ENCODE results near the gene VPS13A. TPM values are rescaled to one million over a fixed set of nuclear protein-coding genes. Genes with fewer than 3 reads are reported as not detected.

VPS13A gene
- total RNA-seq, 1 experiment from 2014 or later, result 52.8 TPM

DNA sequence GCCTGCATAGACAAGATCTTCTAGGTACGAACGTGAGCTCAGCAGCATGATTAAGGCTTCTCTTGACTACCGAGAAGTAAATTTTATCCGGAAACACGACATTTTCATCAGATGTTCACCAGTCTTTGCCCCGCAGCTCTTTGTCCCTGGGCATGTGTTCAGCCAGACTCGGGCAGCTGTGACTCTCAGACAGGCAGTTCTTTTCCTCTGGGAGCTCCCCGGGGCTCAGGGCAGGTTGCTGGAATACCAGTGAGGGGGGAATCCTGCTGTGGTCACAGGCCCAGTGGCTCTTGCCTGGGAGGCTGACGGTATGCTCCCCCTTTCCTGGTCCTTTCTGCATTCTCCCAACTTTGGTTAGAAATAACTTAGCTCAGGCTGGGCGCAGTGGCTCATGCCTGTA is 284.7 kb downstream of the VPS13A start:
- no peak overlapping the region for H3K27ac ChIP-seq (ENCODE audit: low read depth, low read length)
- H3K4me3 ChIP-seq (replicated peaks in 1 of 2; ENCODE audit: low read depth in 1 of 2, low read length in 2 of 2), result no peak overlapping the region
- no peak overlapping the region for H2AFZ ChIP-seq (ENCODE audit: low read depth, low read length, poor library complexity, severe bottlenecking)
- no peak overlapping the region for H3K9ac ChIP-seq (ENCODE audit: low read length)
- ATAC-seq, result no peak
- intact Hi-C loops (cut with micrococcal nuclease), result no loop called here
- H3K27me3 ChIP-seq (ENCODE audit: insufficient read depth, low read length), result no peaks in the 10 kb centered on the region
- H3K36me3 ChIP-seq (ENCODE audit: control insufficient read depth in 1 of 2, insufficient read depth in 2 of 2, low read length in 2 of 2), result no peaks in the 10 kb centered on the region
- H3K4me1 ChIP-seq (ENCODE audit: control insufficient read depth in 1 of 2, insufficient read depth in 2 of 2, low read length in 2 of 2), result peaks cover 0 to 3% of the 10 kb centered on the region in 2 experiments; a peak in 2 of 4 replicates
- no peak overlapping the region for H3K4me2 ChIP-seq (ENCODE audit: low read length)
- POLR2A ChIA-PET, result no interaction called here
- no peaks in the 10 kb centered on the region for H3K9me3 ChIP-seq (ENCODE audit: control insufficient read depth in 1 of 2, insufficient read depth in 1 of 2, low read depth in 1 of 2, low read length in 2 of 2)
- no peak for DNase-seq (ENCODE audit: low read depth, low spot score)
- H3K9me2 ChIP-seq (ENCODE audit: insufficient read depth), result no peaks in the 10 kb centered on the region
- no TSS peak for BruUV-seq (replicated peaks)
- no peaks in the 10 kb centered on the region for H4K20me1 ChIP-seq (ENCODE audit: insufficient read depth)
- RAD21 ChIA-PET (ENCODE audit: low non-redundant PET in 1 of 2, low total read pairs in 2 of 2, uncharacterized antibody in 2 of 2, unreplicated experiment in 2 of 2), result no interaction called here
- CTCF ChIA-PET, result no interaction called here
- TF ChIP-seq, protein P1, sequence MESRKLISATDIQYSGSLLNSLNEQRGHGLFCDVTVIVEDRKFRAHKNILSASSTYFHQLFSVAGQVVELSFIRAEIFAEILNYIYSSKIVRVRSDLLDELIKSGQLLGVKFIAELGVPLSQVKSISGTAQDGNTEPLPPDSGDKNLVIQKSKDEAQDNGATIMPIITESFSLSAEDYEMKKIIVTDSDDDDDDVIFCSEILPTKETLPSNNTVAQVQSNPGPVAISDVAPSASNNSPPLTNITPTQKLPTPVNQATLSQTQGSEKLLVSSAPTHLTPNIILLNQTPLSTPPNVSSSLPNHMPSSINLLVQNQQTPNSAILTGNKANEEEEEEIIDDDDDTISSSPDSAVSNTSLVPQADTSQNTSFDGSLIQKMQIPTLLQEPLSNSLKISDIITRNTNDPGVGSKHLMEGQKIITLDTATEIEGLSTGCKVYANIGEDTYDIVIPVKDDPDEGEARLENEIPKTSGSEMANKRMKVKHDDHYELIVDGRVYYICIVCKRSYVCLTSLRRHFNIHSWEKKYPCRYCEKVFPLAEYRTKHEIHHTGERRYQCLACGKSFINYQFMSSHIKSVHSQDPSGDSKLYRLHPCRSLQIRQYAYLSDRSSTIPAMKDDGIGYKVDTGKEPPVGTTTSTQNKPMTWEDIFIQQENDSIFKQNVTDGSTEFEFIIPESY (IDR thresholded peaks at IDR 0.05; ENCODE audit: extremely low read depth, insufficient replicate concordance, low read length), result no peak
- no peak for TF ChIP-seq ELF1 (IDR thresholded peaks at IDR 0.05; ENCODE audit: borderline replicate concordance, low read depth)
- TF ChIP-seq, protein P2, sequence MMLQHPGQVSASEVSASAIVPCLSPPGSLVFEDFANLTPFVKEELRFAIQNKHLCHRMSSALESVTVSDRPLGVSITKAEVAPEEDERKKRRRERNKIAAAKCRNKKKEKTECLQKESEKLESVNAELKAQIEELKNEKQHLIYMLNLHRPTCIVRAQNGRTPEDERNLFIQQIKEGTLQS (IDR thresholded peaks at IDR 0.05), result no peak
- TF ChIP-seq CBX3 (IDR thresholded peaks at IDR 0.05; ENCODE audit: low read depth), result no peak
- no peak for TF ChIP-seq SP1 (IDR thresholded peaks at IDR 0.05; ENCODE audit: low read depth)
- TF ChIP-seq CEBPB (IDR thresholded peaks at IDR 0.05; ENCODE audit: low read depth), result no peak
- no peak for TF ChIP-seq SIN3A (IDR thresholded peaks at IDR 0.05; ENCODE audit: low read depth)
- no peak for TF ChIP-seq EZH2 (IDR thresholded peaks at IDR 0.05)
- no peak for TF ChIP-seq EGR1 (IDR thresholded peaks at IDR 0.05; ENCODE audit: low read depth)
- no peak for TF ChIP-seq POLR2A (IDR thresholded peaks at IDR 0.05; ENCODE audit: borderline replicate concordance, extremely low read depth, insufficient read depth, insufficient read length)
- TF ChIP-seq JUND (IDR thresholded peaks at IDR 0.05), result no peak
- TF ChIP-seq YY1 (IDR thresholded peaks at IDR 0.05; ENCODE audit: extremely low read depth, insufficient replicate concordance, low read depth, low read length), result no peak
- no peak for TF ChIP-seq SRF (IDR thresholded peaks at IDR 0.05; ENCODE audit: low read depth)
- TF ChIP-seq EZH2phosphoT487 (IDR thresholded peaks at IDR 0.05; ENCODE audit: borderline replicate concordance), result no peak
- no peak for TF ChIP-seq REST (IDR thresholded peaks at IDR 0.05; ENCODE audit: low read depth)
- no peak for TF ChIP-seq CTCF (IDR thresholded peaks at IDR 0.05 in 2 of 3, conservative IDR thresholded peaks at IDR 0.05 in 1 of 3; ENCODE audit: borderline replicate concordance in 1 of 3, insufficient read depth in 1 of 3, low read depth in 2 of 3, low read length in 2 of 3)
- no peak for TF ChIP-seq RAD21 (IDR thresholded peaks at IDR 0.05; ENCODE audit: low read depth)
- H3K79me2 ChIP-seq (ENCODE audit: insufficient read depth, low read length), result no peaks in the 10 kb centered on the region

Data from HCT116 (cell line).